Panc1 (cell line): ENCODE data around the gene MAD1L1.

Experiments
- CTCF ChIP-seq: fragments of 450-650 bp; IDR thresholded peaks from 2 replicates; pipeline ENCODE4 v1.5.1; 2017; ENCODE audit warnings: mild to moderate bottlenecking
- POLR2AphosphoS5 ChIP-seq: IDR thresholded peaks from 2 replicates; pipeline ENCODE4 v1.6.1; 2012; ENCODE audit warnings: mild to moderate bottlenecking, low read depth, low read length, moderate library complexity
- REST ChIP-seq, 2 experiments: IDR thresholded peaks; 2 replicates each; pipeline ENCODE4 v1.6.1; 2011 to 2012; ENCODE audit warnings: low read depth in 2 of 2, control low read depth in 1 of 2, low read length in 1 of 2, mild to moderate bottlenecking in 1 of 2, moderate library complexity in 1 of 2; ENCODE audit not compliant: insufficient read depth in 1 of 2
- TCF7L2 ChIP-seq: IDR thresholded peaks from 2 replicates; pipeline ENCODE4 v1.6.1; 2011; ENCODE audit warnings: mild to moderate bottlenecking, low read depth, low read length, inconsistent platforms

DNA sequence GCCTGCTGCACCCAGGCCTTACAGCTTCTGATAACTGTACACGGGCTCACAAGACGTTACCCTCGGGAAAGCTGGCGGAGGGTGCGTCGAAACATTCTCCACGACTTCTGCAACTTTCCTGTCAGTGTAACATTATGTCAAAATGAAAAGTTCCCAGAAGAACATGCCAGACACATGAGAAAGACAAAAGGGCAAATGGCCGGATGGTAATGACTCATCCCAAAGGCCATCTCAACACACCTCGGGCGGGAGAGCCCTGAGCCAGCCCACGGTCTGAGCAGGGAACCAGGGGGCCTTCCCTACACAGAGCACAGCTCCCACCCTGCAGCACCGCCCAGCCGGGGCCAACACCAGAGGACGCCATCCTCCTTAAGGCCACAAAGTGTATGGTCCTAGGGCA is 118.7 kb downstream of the MAD1L1 start:
- TF ChIP-seq CTCF: no peak
- no peak for TF ChIP-seq POLR2AphosphoS5
- TF ChIP-seq REST (IDR thresholded peaks at IDR 0.05; ENCODE audit: insufficient read depth in 1 of 2, low read depth in 2 of 2, low read length in 1 of 2): no peak
- no peak for TF ChIP-seq TCF7L2
